ENCODE data around the gene EVL. TPM values are rescaled to one million over a fixed set of nuclear protein-coding genes. Genes with fewer than 3 reads are reported as not detected.

Gene EVL
- total RNA-seq, 1 donor from 2014 or later: 21.9 TPM

DNA sequence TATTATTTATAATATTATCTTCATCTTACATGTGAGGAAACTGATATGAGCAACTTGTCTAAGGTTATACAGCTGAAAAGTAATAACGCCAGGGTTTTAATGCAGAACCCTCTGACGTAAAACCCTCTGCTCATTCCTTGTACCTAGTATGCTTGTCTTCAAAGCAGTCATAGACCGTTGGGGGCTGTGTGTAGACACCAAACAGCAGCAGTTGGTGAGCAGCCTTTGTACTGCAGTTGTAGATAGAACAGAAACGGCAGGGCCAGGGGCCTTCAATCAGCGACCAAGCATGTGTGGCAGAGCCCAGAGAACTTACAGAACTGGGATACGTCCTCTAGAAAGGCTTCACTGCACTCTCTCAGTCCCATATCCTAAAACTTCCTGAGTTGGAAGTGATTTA is 28.1 kb downstream of the EVL start:
- Histone ChIP-seq H3K9ac (ENCODE audit: low read depth in 1 of 3, low read length in 3 of 3) (no peak overlapping the region), H3K27ac (ENCODE audit: low read depth, low read length) (no peak overlapping the region), H3K27me3 (ENCODE audit: control insufficient read depth in 3 of 3, insufficient read depth in 3 of 3, low read length in 3 of 3) (no peaks in the 10 kb centered on the region), H3K4me3 (ENCODE audit: low read length in 3 of 3) (no peak overlapping the region), H3K4me1 (ENCODE audit: control insufficient read depth in 3 of 3, insufficient read depth in 3 of 3, low read length in 3 of 3) (no peaks in the 10 kb centered on the region), H3K9me3 (ENCODE audit: control insufficient read depth in 3 of 3, low read length in 3 of 3) (no peaks in the 10 kb centered on the region), H3K36me3 (ENCODE audit: control insufficient read depth in 3 of 3, insufficient read depth in 3 of 3, low read length in 3 of 3) (peaks cover 3 to 7% (median 4%) of the 10 kb centered on the region in 3 donors)

DNA sequence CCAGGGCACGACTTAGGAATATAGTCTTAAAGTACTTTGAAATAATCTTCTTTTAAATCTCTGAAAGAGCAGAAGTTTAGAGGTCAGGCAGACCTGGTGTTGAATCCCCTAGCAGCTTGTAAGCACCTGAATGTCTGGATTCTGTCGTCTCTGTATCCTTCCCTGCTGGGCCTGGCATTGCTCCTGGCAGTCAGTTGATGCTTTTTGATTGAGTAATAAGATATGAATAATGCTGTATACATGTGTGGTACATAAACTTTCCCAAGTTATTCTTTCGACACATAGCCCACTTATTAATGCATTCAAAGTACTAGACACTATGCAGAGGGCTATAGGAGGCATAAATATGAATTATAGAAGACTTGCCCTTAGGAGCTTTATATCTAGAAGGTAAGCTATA is 31.4 kb downstream of the EVL start:
- Histone ChIP-seq H3K27me3 (ENCODE audit: control insufficient read depth in 3 of 3, insufficient read depth in 3 of 3, low read length in 3 of 3) (no peaks in the 10 kb centered on the region), H3K4me3 (ENCODE audit: low read length in 3 of 3) (no peak overlapping the region), H3K9me3 (ENCODE audit: control insufficient read depth in 3 of 3, low read length in 3 of 3) (no peaks in the 10 kb centered on the region), H3K27ac (ENCODE audit: low read depth, low read length) (no peak overlapping the region), H3K4me1 (ENCODE audit: control insufficient read depth in 3 of 3, insufficient read depth in 3 of 3, low read length in 3 of 3) (no peaks in the 10 kb centered on the region), H3K36me3 (ENCODE audit: control insufficient read depth in 3 of 3, insufficient read depth in 3 of 3, low read length in 3 of 3) (peaks cover 0 to 7% (median 4%) of the 10 kb centered on the region in 3 donors), H3K9ac (ENCODE audit: low read depth in 1 of 3, low read length in 3 of 3) (no peak overlapping the region)

GRCh38 chr14:100098171-100098570 is 32.9 kb downstream of the EVL start:
- Histone ChIP-seq H3K27ac (ENCODE audit: low read depth, low read length) (no peak overlapping the region), H3K9me3 (ENCODE audit: control insufficient read depth in 3 of 3, low read length in 3 of 3) (no peaks in the 10 kb centered on the region), H3K4me1 (ENCODE audit: control insufficient read depth in 3 of 3, insufficient read depth in 3 of 3, low read length in 3 of 3) (peaks cover 0 to under 1% (median under 1%) of the 10 kb centered on the region in 3 donors), H3K36me3 (ENCODE audit: control insufficient read depth in 3 of 3, insufficient read depth in 3 of 3, low read length in 3 of 3) (peaks cover 0 to 7% (median 4%) of the 10 kb centered on the region in 3 donors), H3K4me3 (ENCODE audit: low read length in 3 of 3) (no peak overlapping the region), H3K9ac (ENCODE audit: low read depth in 1 of 3, low read length in 3 of 3) (no peak overlapping the region), H3K27me3 (ENCODE audit: control insufficient read depth in 3 of 3, insufficient read depth in 3 of 3, low read length in 3 of 3) (no peaks in the 10 kb centered on the region)

DNA sequence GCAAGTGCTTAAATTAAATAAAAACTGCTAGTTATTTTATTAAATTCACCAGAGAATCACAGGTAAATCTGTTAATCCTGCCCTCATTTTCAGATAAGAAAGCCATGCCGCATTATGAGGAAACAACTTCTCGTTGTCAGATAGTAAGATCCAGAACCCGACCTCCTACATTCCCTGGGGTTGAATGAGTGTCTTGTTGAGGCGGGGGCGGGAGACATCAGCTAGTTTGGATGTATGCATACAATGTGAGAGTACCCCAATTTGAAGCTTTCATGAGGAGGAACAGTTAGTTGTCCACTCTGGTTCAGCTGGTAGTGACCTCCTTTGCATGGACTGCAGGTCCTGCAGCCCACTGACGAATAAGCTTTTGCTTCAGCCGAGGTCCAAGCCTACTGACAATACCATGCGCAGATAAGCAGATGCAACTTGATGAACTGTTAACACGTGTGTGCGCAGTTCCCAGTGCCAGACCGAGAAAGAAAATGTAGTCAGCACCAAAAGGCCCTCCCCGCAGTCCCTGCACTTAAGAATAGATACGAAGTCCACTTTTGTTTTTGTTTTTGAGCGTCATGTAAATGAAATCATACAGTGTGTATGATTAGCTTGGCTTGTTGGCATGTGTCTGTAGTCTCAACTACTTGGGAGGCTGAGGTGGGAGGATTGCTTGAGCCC is 34.9 kb downstream of the EVL start:
- H3K27me3 ChIP-seq (ENCODE audit: control insufficient read depth in 3 of 3, insufficient read depth in 3 of 3, low read length in 3 of 3): no peaks in the 10 kb centered on the region
- H3K9ac ChIP-seq (ENCODE audit: low read depth in 1 of 3, low read length in 3 of 3): no peak overlapping the region
- H3K4me3 ChIP-seq (ENCODE audit: low read length in 3 of 3): no peak overlapping the region
- H3K27ac ChIP-seq (ENCODE audit: low read depth, low read length): no peak overlapping the region
- peaks cover 0 to 5% (median 4%) of the 10 kb centered on the region in 3 donors for H3K36me3 ChIP-seq (ENCODE audit: control insufficient read depth in 3 of 3, insufficient read depth in 3 of 3, low read length in 3 of 3)
- peaks cover 13 to 17% (median 14%) of the 10 kb centered on the region in 3 donors for H3K4me1 ChIP-seq (ENCODE audit: control insufficient read depth in 3 of 3, insufficient read depth in 3 of 3, low read length in 3 of 3)
- no peaks in the 10 kb centered on the region for H3K9me3 ChIP-seq (ENCODE audit: control insufficient read depth in 3 of 3, low read length in 3 of 3)

DNA sequence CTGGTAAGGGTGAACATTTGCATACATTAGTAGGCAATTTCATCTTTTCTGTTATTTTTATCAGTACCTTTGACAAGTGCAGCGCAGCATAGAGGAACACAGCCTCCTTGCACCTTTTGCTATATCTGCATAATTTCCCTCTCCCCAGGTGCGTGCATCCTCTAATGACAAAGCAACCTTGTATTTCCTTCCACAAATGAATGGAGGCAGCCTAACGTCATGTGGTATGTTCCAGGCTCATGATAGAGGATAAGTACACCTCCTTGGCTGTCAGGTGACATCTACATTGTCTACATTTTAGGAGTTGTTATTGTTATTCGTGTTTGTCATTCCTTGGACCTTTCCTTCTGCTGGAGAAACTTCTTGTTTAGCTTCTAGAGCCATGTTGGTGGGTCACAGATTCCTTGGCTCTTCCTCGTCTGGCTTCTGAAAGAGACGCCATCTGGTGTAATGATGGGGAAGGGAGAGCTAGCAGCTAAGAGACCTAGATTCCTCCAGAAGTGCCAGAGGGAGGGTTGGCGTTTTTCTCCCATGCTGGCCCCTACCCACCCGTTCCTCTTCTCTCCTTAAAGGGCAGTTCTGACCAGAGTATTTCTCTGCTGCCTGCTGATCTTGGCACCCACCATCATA is 37.0 kb downstream of the EVL start:
- Histone ChIP-seq H3K9me3 (ENCODE audit: control insufficient read depth in 3 of 3, low read length in 3 of 3) (no peaks in the 10 kb centered on the region), H3K4me3 (ENCODE audit: low read length in 3 of 3) (no peak overlapping the region), H3K9ac (ENCODE audit: low read depth in 1 of 3, low read length in 3 of 3) (no peak overlapping the region), H3K4me1 (ENCODE audit: control insufficient read depth in 3 of 3, insufficient read depth in 3 of 3, low read length in 3 of 3) (peaks cover 25 to 29% (median 29%) of the 10 kb centered on the region in 3 donors), H3K36me3 (ENCODE audit: control insufficient read depth in 3 of 3, insufficient read depth in 3 of 3, low read length in 3 of 3) (peaks cover 0 to 5% (median 4%) of the 10 kb centered on the region in 3 donors), H3K27me3 (ENCODE audit: control insufficient read depth in 3 of 3, insufficient read depth in 3 of 3, low read length in 3 of 3) (no peaks in the 10 kb centered on the region), H3K27ac (ENCODE audit: low read depth, low read length) (no peak overlapping the region)

GRCh38 chr14:100103250-100104005 is 38.2 kb downstream of the EVL start:
- no peaks in the 10 kb centered on the region for H3K27me3 ChIP-seq (ENCODE audit: control insufficient read depth in 3 of 3, insufficient read depth in 3 of 3, low read length in 3 of 3)
- H3K9me3 ChIP-seq (ENCODE audit: control insufficient read depth in 3 of 3, low read length in 3 of 3): no peaks in the 10 kb centered on the region
- H3K4me1 ChIP-seq (ENCODE audit: control insufficient read depth in 3 of 3, insufficient read depth in 3 of 3, low read length in 3 of 3): peaks cover 30 to 36% (median 31%) of the 10 kb centered on the region in 3 donors
- H3K36me3 ChIP-seq (ENCODE audit: control insufficient read depth in 3 of 3, insufficient read depth in 3 of 3, low read length in 3 of 3): no peaks in the 10 kb centered on the region
- H3K27ac ChIP-seq (ENCODE audit: low read depth, low read length): no peak overlapping the region
- H3K9ac ChIP-seq (ENCODE audit: low read depth in 1 of 3, low read length in 3 of 3): peak overlapping the region in 1 of 3 donors; percentile 25
- H3K4me3 ChIP-seq (ENCODE audit: low read length in 3 of 3): no peak overlapping the region

DNA sequence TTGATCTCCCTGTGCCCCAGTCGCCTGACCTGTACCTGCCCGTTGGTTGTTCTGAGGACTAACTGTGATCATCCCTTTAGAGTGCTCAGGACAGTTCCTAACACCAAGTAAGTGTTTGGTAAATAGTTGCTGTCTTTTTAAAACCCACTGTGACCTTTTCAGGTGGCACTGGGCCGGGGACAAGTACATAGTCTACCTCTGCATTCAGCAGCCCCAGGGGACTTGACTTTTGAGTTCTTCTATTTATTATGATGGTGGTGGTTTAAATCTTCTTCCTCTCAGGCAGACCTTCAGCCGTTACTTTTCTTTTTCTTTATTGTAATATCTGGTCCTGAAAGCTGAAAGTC is 38.8 kb downstream of the EVL start:
- no peak overlapping the region for H3K27ac ChIP-seq (ENCODE audit: low read depth, low read length)

GRCh38 chr14:100104523-100105300 is 39.5 kb downstream of the EVL start:
- Histone ChIP-seq H3K4me1 (ENCODE audit: control insufficient read depth in 3 of 3, insufficient read depth in 3 of 3, low read length in 3 of 3) (peaks cover 37 to 40% (median 39%) of the 10 kb centered on the region in 3 donors), H3K4me3 (ENCODE audit: low read length in 3 of 3) (no peak overlapping the region), H3K36me3 (ENCODE audit: control insufficient read depth in 3 of 3, insufficient read depth in 3 of 3, low read length in 3 of 3) (peaks cover 0 to under 1% (median 0%) of the 10 kb centered on the region in 3 donors), H3K9ac (ENCODE audit: low read depth in 1 of 3, low read length in 3 of 3) (no peak overlapping the region), H3K27ac (ENCODE audit: low read depth, low read length) (no peak overlapping the region), H3K9me3 (ENCODE audit: control insufficient read depth in 3 of 3, low read length in 3 of 3) (no peaks in the 10 kb centered on the region), H3K27me3 (ENCODE audit: control insufficient read depth in 3 of 3, insufficient read depth in 3 of 3, low read length in 3 of 3) (no peaks in the 10 kb centered on the region)

More for the DNA sequence above, 38.8 kb downstream of the EVL start:
- H3K27me3 ChIP-seq (ENCODE audit: control insufficient read depth in 3 of 3, insufficient read depth in 3 of 3, low read length in 3 of 3): no peaks in the 10 kb centered on the region
- no peaks in the 10 kb centered on the region for H3K36me3 ChIP-seq (ENCODE audit: control insufficient read depth in 3 of 3, insufficient read depth in 3 of 3, low read length in 3 of 3)
- no peaks in the 10 kb centered on the region for H3K9me3 ChIP-seq (ENCODE audit: control insufficient read depth in 3 of 3, low read length in 3 of 3)
- peaks cover 36 to 40% (median 36%) of the 10 kb centered on the region in 3 donors for H3K4me1 ChIP-seq (ENCODE audit: control insufficient read depth in 3 of 3, insufficient read depth in 3 of 3, low read length in 3 of 3)
- no peak overlapping the region for H3K4me3 ChIP-seq (ENCODE audit: low read length in 3 of 3)
- no peak overlapping the region for H3K9ac ChIP-seq (ENCODE audit: low read depth in 1 of 3, low read length in 3 of 3)

GRCh38 chr14:100105357-100106169 is 40.3 kb downstream of the EVL start:
- Histone ChIP-seq H3K9ac (ENCODE audit: low read depth in 1 of 3, low read length in 3 of 3) (no peak overlapping the region), H3K27ac (ENCODE audit: low read depth, low read length) (no peak overlapping the region), H3K4me3 (ENCODE audit: low read length in 3 of 3) (no peak overlapping the region), H3K36me3 (ENCODE audit: control insufficient read depth in 3 of 3, insufficient read depth in 3 of 3, low read length in 3 of 3) (peaks cover 0 to 2% (median 0%) of the 10 kb centered on the region in 3 donors), H3K9me3 (ENCODE audit: control insufficient read depth in 3 of 3, low read length in 3 of 3) (no peaks in the 10 kb centered on the region), H3K4me1 (ENCODE audit: control insufficient read depth in 3 of 3, insufficient read depth in 3 of 3, low read length in 3 of 3) (peaks cover 37 to 40% (median 39%) of the 10 kb centered on the region in 3 donors), H3K27me3 (ENCODE audit: control insufficient read depth in 3 of 3, insufficient read depth in 3 of 3, low read length in 3 of 3) (no peaks in the 10 kb centered on the region)

Data from skeletal muscle tissue (tissue), 4 donors.